GM18517 (cell line): ENCODE measurements around the gene RALGPS1.
A peak's percentile ranks its signal among the peaks of the same experiment; 100 is the strongest.

ENCODE experiments used
- ATAC-seq: cut with Tn5 transposase; IDR thresholded peaks from one replicate; pipeline ENCODE4 v1.9.1; 2021; ENCODE audit warnings: mild to moderate bottlenecking, moderate library complexity; ENCODE audit not compliant: unreplicated experiment

Gene RALGPS1

GRCh38 chr9:127214421-127215267, 300.1 kb downstream of the RALGPS1 start:
- no peak for ATAC-seq

- no peak for ATAC-seq
Observed at GRCh38 chr9:127215268-127216209, 301.0 kb downstream of the RALGPS1 start.

- ATAC-seq = no peak
Observed at GRCh38 chr9:127216210-127216887, 301.8 kb downstream of the RALGPS1 start.

GRCh38 chr9:127216888-127217217, 302.3 kb downstream of the RALGPS1 start:
- ATAC-seq = no peak

- no peak for ATAC-seq
Observed at GRCh38 chr9:127218818-127219217, 304.2 kb downstream of the RALGPS1 start.

GRCh38 chr9:127219520-127219919, 304.9 kb downstream of the RALGPS1 start:
- no peak for ATAC-seq

- no peak for ATAC-seq
Observed at GRCh38 chr9:127221695-127222094, 307.1 kb downstream of the RALGPS1 start.

GRCh38 chr9:127222388-127223095, 308.0 kb downstream of the RALGPS1 start:
- no peak for ATAC-seq

- ATAC-seq = no peak
Observed at GRCh38 chr9:127223266-127223665, 308.7 kb downstream of the RALGPS1 start.

GRCh38 chr9:127223810-127224177, 309.2 kb downstream of the RALGPS1 start:
- no peak for ATAC-seq

- peak; percentile 67 for ATAC-seq
Observed at GRCh38 chr9:127224178-127224882, 309.7 kb downstream of the RALGPS1 start.

- ATAC-seq = peak; percentile 33
Observed at GRCh38 chr9:127224883-127225739, 310.5 kb downstream of the RALGPS1 start.

- ATAC-seq = no peak
Observed at GRCh38 chr9:127225801-127226625, 311.4 kb downstream of the RALGPS1 start.

- no peak for ATAC-seq
Observed at GRCh38 chr9:127229691-127230417, 315.3 kb downstream of the RALGPS1 start.

- no peak for ATAC-seq
Observed at GRCh38 chr9:127231666-127232065, 317.1 kb downstream of the RALGPS1 start.

GRCh38 chr9:127232833-127233549, 318.4 kb downstream of the RALGPS1 start:
- ATAC-seq = no peak

GRCh38 chr9:127233550-127233949, 319.0 kb downstream of the RALGPS1 start:
- ATAC-seq = no peak
